ENCODE data around the gene HOXA5. TPM values are rescaled to one million over a fixed set of nuclear protein-coding genes. Genes with fewer than 3 reads are reported as not detected.

The HOXA5 gene
- total and polyA plus RNA-seq, 2 donors (not counting 1 experiment from before 2014, with no cell fraction given) = 18.3 to 35.6 TPM

DNA sequence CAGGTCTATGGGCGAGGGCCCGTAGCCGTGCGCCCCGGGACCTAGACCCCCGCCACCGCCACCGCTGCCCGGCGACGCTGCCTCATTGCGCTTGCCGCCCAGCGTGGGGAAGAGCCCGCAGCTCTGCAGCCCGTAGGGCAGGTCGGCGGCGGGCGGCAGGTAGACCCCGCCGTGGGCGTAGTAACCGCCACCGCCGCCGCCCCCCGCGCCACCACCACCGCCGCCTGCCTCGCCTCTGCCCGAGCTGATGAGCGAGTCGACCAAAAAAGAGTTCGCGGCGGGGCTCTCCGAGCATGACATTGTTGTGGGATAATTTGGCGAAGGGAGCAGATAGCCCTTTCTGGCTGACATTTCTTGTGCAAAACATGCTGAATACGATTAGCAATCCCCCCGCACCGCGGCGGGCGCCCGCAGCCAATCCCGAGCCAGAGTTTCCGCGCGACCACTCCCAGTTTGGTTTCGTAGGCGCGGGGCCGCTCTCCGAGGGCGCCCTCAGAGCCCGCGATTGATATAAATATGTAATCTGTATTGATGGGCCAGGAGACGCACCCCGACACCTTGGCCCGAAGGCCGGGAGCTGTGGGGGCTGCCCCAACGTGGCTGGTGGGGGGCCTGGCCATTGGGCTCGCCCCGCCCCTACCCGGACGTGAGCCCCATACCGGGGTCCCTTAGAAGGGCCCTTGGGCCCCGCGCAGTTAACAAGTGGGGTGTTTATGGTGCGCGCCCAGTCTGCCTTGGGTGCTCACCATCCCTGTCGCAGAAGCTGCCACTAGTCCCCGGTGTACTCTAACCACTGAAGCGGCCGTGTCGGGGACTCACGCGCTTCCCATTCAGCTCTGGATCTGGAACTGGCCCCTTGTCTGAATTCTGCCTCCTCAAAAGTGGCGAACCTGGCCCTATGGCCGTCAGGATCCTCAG lies 30.7 kb upstream of the HOXA5 start, which contains the start of gene HOXA10:
Gene HOXA10, minus strand, starts transcription at position 365 of the 918 bp plus-strand sequence. Its CDS starts 14 bp downstream, at position 351.
- no peak within 1 kb of the TSS for H2AFZ ChIP-seq (ENCODE audit: low read length)
- no peaks in the 10 kb centered on the region for H3K79me2 ChIP-seq (ENCODE audit: control insufficient read depth, insufficient read depth, low read length)
- peak within 1 kb of the TSS; percentile 30 for H3K9ac ChIP-seq (ENCODE audit: insufficient read depth, low read length)
- no peaks in the 10 kb centered on the region for H3K4me1 ChIP-seq (ENCODE audit: control insufficient read depth, extremely low read depth, insufficient read depth, low read length)
- H4K20me1 ChIP-seq (ENCODE audit: control insufficient read depth, extremely low read depth, insufficient read depth, low read length) = no peaks in the 10 kb centered on the region
- H3K4me3 ChIP-seq (replicated peaks in 1 of 4; ENCODE audit: control extremely low read depth in 1 of 4, insufficient read depth in 1 of 4, low read depth in 3 of 4, low read length in 4 of 4) = peak within 1 kb of the TSS in 3 of 4 experiments; percentile 10 to 48 (median 24)
- peaks cover 68% of the 10 kb centered on the region for H3K27me3 ChIP-seq (ENCODE audit: control insufficient read depth, insufficient read depth, low read length)
- no peak within 1 kb of the TSS for H3K27ac ChIP-seq (ENCODE audit: insufficient read depth, low read length)
- no peaks in the 10 kb centered on the region for H3K36me3 ChIP-seq (ENCODE audit: control insufficient read depth, insufficient read depth, low read length)
- no peak for DNase-seq (ENCODE audit: low read depth in 2 of 2)
- H3K9me3 ChIP-seq (ENCODE audit: control insufficient read depth, insufficient read depth, low read depth, low read length) = no peaks in the 10 kb centered on the region
- peak within 1 kb of the TSS; percentile 51 for H3K4me2 ChIP-seq (ENCODE audit: extremely low read depth, insufficient read depth, low read length)
- TF ChIP-seq EZH2 (IDR thresholded peaks at IDR 0.05; ENCODE audit: low read length, missing control alignments) = peak; percentile 80
- TF ChIP-seq, protein P1, sequence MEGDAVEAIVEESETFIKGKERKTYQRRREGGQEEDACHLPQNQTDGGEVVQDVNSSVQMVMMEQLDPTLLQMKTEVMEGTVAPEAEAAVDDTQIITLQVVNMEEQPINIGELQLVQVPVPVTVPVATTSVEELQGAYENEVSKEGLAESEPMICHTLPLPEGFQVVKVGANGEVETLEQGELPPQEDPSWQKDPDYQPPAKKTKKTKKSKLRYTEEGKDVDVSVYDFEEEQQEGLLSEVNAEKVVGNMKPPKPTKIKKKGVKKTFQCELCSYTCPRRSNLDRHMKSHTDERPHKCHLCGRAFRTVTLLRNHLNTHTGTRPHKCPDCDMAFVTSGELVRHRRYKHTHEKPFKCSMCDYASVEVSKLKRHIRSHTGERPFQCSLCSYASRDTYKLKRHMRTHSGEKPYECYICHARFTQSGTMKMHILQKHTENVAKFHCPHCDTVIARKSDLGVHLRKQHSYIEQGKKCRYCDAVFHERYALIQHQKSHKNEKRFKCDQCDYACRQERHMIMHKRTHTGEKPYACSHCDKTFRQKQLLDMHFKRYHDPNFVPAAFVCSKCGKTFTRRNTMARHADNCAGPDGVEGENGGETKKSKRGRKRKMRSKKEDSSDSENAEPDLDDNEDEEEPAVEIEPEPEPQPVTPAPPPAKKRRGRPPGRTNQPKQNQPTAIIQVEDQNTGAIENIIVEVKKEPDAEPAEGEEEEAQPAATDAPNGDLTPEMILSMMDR (conservative IDR thresholded peaks at IDR 0.05 in 1 of 2, IDR thresholded peaks at IDR 0.05 in 1 of 2; ENCODE audit: low read depth in 1 of 2, low read length in 2 of 2) = no peak

DNA sequence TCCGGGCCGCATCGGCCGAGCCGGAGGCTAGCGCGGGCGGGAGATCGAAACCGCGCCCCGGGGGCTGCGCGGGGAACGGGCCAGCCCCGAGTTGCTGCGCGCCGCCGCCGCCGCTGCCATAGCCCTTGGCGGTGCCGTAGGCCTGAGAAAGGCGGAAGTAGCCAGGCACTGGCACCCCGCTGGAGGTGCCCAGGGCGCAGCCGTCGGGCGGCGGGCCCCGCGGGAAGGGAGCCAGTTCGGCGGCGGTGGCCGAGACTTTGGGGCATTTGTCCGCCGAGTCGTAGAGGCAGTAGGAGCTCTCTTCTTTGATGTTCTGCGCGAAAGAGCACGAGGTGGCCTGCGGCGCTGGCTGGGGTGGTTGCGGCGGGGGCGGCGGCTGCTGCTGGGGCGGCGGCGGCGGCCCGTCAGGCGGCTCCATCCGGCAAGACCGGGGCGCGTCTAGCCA lies 30.1 kb upstream of the HOXA5 start:
- Histone ChIP-seq H4K20me1 (ENCODE audit: control insufficient read depth, extremely low read depth, insufficient read depth, low read length) (no peaks in the 10 kb centered on the region), H3K9ac (ENCODE audit: insufficient read depth, low read length) (peak overlapping the region; percentile 30), H3K9me3 (ENCODE audit: control insufficient read depth, insufficient read depth, low read depth, low read length) (no peaks in the 10 kb centered on the region), H3K27ac (ENCODE audit: insufficient read depth, low read length) (no peak overlapping the region), H3K4me1 (ENCODE audit: control insufficient read depth, extremely low read depth, insufficient read depth, low read length) (no peaks in the 10 kb centered on the region), H2AFZ (ENCODE audit: low read length) (no peak overlapping the region), H3K79me2 (ENCODE audit: control insufficient read depth, insufficient read depth, low read length) (no peaks in the 10 kb centered on the region), H3K4me2 (ENCODE audit: extremely low read depth, insufficient read depth, low read length) (peak overlapping the region; percentile 51), H3K36me3 (ENCODE audit: control insufficient read depth, insufficient read depth, low read length) (no peaks in the 10 kb centered on the region), H3K27me3 (ENCODE audit: control insufficient read depth, insufficient read depth, low read length) (peaks cover 71% of the 10 kb centered on the region), H3K4me3 (replicated peaks in 1 of 4; ENCODE audit: control extremely low read depth in 1 of 4, insufficient read depth in 1 of 4, low read depth in 3 of 4, low read length in 4 of 4) (peak overlapping the region in 2 of 4 experiments; percentile 10 to 48)
- no peak for DNase-seq (ENCODE audit: low read depth in 2 of 2)
- no peak for TF ChIP-seq EZH2 (IDR thresholded peaks at IDR 0.05; ENCODE audit: low read length, missing control alignments)
- TF ChIP-seq, protein P1 (conservative IDR thresholded peaks at IDR 0.05 in 1 of 2, IDR thresholded peaks at IDR 0.05 in 1 of 2; ENCODE audit: low read depth in 1 of 2, low read length in 2 of 2) = no peak

DNA sequence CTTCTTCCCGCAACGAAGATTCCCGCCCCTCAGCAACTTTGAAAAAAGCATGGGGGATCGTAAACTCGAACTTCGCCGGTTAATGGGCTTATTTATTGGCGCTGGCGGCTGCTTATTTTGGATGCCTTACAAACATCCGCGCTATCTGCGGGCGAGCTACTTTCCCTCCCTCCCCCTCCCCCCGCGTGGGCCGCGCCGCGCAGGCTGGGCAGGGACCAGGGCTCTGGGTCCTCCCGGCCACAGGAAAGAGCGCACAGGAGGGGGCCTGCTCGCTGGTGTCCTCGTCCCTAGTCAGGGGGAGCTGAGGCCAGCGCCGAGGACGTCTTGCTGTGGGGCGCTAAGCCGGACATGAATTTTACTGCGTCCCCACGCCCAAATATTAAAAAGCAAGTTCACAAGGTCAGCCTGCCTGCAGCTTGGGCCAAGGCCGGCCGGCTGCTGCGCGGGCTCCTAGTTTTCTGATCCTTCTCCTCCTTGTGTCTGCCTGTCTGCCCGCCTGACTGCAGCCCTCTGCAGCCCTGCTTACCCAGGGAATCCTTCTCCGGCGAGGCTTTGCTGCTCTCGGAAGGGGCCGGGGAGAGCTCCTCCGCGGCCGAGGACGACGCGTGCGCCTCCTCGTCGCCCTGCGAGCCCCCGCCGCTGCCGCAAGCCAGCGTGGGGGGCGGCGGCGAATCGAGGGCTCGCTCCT lies 29.5 kb upstream of the HOXA5 start:
- DNase-seq (ENCODE audit: low read depth in 2 of 2) = no peak

More for the DNA sequence above, 29.5 kb upstream of the HOXA5 start:
- Histone ChIP-seq H3K9ac (ENCODE audit: insufficient read depth, low read length) (no peak overlapping the region), H3K4me3 (replicated peaks in 1 of 4; ENCODE audit: control extremely low read depth in 1 of 4, insufficient read depth in 1 of 4, low read depth in 3 of 4, low read length in 4 of 4) (peak overlapping the region in 3 of 4 experiments; percentile 10 to 48 (median 24)), H4K20me1 (ENCODE audit: control insufficient read depth, extremely low read depth, insufficient read depth, low read length) (no peaks in the 10 kb centered on the region), H3K27ac (ENCODE audit: insufficient read depth, low read length) (no peak overlapping the region), H3K4me2 (ENCODE audit: extremely low read depth, insufficient read depth, low read length) (peak overlapping the region; percentile 51), H3K27me3 (ENCODE audit: control insufficient read depth, insufficient read depth, low read length) (peaks cover 74% of the 10 kb centered on the region), H2AFZ (ENCODE audit: low read length) (no peak overlapping the region), H3K4me1 (ENCODE audit: control insufficient read depth, extremely low read depth, insufficient read depth, low read length) (no peaks in the 10 kb centered on the region), H3K36me3 (ENCODE audit: control insufficient read depth, insufficient read depth, low read length) (no peaks in the 10 kb centered on the region), H3K9me3 (ENCODE audit: control insufficient read depth, insufficient read depth, low read depth, low read length) (no peaks in the 10 kb centered on the region), H3K79me2 (ENCODE audit: control insufficient read depth, insufficient read depth, low read length) (no peaks in the 10 kb centered on the region)
- TF ChIP-seq, protein P1 (conservative IDR thresholded peaks at IDR 0.05 in 1 of 2, IDR thresholded peaks at IDR 0.05 in 1 of 2; ENCODE audit: low read depth in 1 of 2, low read length in 2 of 2) = no peak
- TF ChIP-seq EZH2 (IDR thresholded peaks at IDR 0.05; ENCODE audit: low read length, missing control alignments) = no peak

Data from fibroblast of lung (primary cell).